ENCODE measurements around the gene GANAB.

- TF ChIP-seq CTCF (IDR thresholded peaks at IDR 0.05) (no peak), POLR2A (IDR thresholded peaks at IDR 0.05) (no peak)
These were observed 53.4 kb downstream of the GANAB start for GRCh38 chr11:62592989-62593421.

All from testis (tissue), 2 donors.